GM21619 (cell line): ENCODE measurements around the gene ATG2B.
"Not testable (repeated sequence)": the region's sequence is repeated elsewhere in the genome, so short reads cannot be mapped to it uniquely, and the experiment has no call there.

Experiments
- ATAC-seq: cut with Tn5 transposase; IDR thresholded peaks from one replicate; pipeline ENCODE4 v1.9.1; 2021; ENCODE audit not compliant: unreplicated experiment

ATG2B gene

GRCh38 chr14:96254687-96255086, 108.5 kb downstream of the ATG2B start:
- no peak for ATAC-seq

- ATAC-seq: no peak
Measured at GRCh38 chr14:96252999-96253539, 110.1 kb downstream of the ATG2B start.

- ATAC-seq: no peak
Measured at GRCh38 chr14:96252323-96252998, 110.7 kb downstream of the ATG2B start.

GRCh38 chr14:96251656-96252155, 111.4 kb downstream of the ATG2B start:
- ATAC-seq: no peak

GRCh38 chr14:96250485-96250884, 112.7 kb downstream of the ATG2B start:
- no peak for ATAC-seq

GRCh38 chr14:96249029-96249428, 114.1 kb downstream of the ATG2B start:
- no peak for ATAC-seq

GRCh38 chr14:96247031-96247430, 116.1 kb downstream of the ATG2B start:
- ATAC-seq: no peak

- no peak for ATAC-seq
Measured at GRCh38 chr14:96246539-96246847, 116.6 kb downstream of the ATG2B start.

- no peak for ATAC-seq
Measured at GRCh38 chr14:96245710-96246538, 117.2 kb downstream of the ATG2B start.

GRCh38 chr14:96245074-96245473, 118.1 kb downstream of the ATG2B start:
- ATAC-seq: not testable (repeated sequence)

- no peak for ATAC-seq
Measured at GRCh38 chr14:96243785-96244184, 119.4 kb downstream of the ATG2B start.

- ATAC-seq: no peak
Measured at GRCh38 chr14:96242126-96242525, 121.0 kb downstream of the ATG2B start.

GRCh38 chr14:96240641-96241040, 122.5 kb downstream of the ATG2B start:
- ATAC-seq: no peak

GRCh38 chr14:96239711-96240141, 123.4 kb downstream of the ATG2B start:
- no peak for ATAC-seq

- ATAC-seq: no peak
Measured at GRCh38 chr14:96238676-96239265, 124.4 kb downstream of the ATG2B start.

- ATAC-seq: no peak
Measured at GRCh38 chr14:96237641-96238040, 125.5 kb downstream of the ATG2B start.

- no peak for ATAC-seq
Measured at GRCh38 chr14:96235426-96235825, 127.7 kb downstream of the ATG2B start.

GRCh38 chr14:96233661-96234060, 129.5 kb downstream of the ATG2B start:
- no peak for ATAC-seq

- ATAC-seq: no peak
Measured at GRCh38 chr14:96232506-96232905, 130.6 kb downstream of the ATG2B start.

- no peak for ATAC-seq
Measured at GRCh38 chr14:96231526-96232130, 131.5 kb downstream of the ATG2B start.

- no peak for ATAC-seq
Measured at GRCh38 chr14:96231056-96231455, 132.1 kb downstream of the ATG2B start.
